Upper lobe of right lung (tissue), 1 donor: ENCODE results near the gene IRAK3. TPM values are rescaled to one million over a fixed set of nuclear protein-coding genes. Genes with fewer than 3 reads are reported as not detected.

Source experiments
- ATAC-seq: fragments of 200-7000 bp; cut with Tn5 transposase; one replicate; pipeline ENCODE4 v1.9.1; 2020; ENCODE audit warnings: mild to moderate bottlenecking, moderate library complexity
- DNase-seq: peaks from one replicate; pipeline ENCODE4 v3.0.0-alpha.2; 2020
- H3K27ac ChIP-seq: fragments of 200-600 bp; one replicate; pipeline ENCODE4 v1.8.0; 2022
- H3K27me3 ChIP-seq: fragments of 200-600 bp; one replicate; pipeline ENCODE4 v1.8.0; 2022; ENCODE audit warnings: mild to moderate bottlenecking
- H3K36me3 ChIP-seq: fragments of 200-600 bp; one replicate; pipeline ENCODE4 v1.8.0; 2022
- H3K4me1 ChIP-seq: fragments of 200-600 bp; one replicate; pipeline ENCODE4 v1.8.0; 2022
- H3K4me3 ChIP-seq: fragments of 200-600 bp; one replicate; pipeline ENCODE4 v1.8.0; 2022; ENCODE audit warnings: mild to moderate bottlenecking
- H3K9me3 ChIP-seq: fragments of 200-600 bp; one replicate; pipeline ENCODE4 v1.8.0; 2022
- intact Hi-C: fragments of 100-400 bp; cut with DNase I; formaldehyde crosslinking; loops from one replicate; pipeline ENCODE4 v1.11.0; 2022
- total RNA-seq: library from RNA; stranded (reverse); fragmentation: NEBNext Ultra II Directional; extraction: Animal tissue kit (Norgen Biotek cat#: 25700); gene quantifications from one replicate; pipeline ENCODE4 v1.2.1, GENCODE V29; 2021
- TF ChIP-seq, protein P1 (sequence below): fragments of 200-600 bp; IDR thresholded peaks from one replicate; pipeline ENCODE4 v1.8.0; 2022; ENCODE audit warnings: antibody characterized with exemption
- donor health status: DM: no; HTN: yes; CAD: no; lungs with severe emphysema.

The IRAK3 gene
- total RNA-seq, 1 donor from 2014 or later = 44.6 TPM

DNA sequence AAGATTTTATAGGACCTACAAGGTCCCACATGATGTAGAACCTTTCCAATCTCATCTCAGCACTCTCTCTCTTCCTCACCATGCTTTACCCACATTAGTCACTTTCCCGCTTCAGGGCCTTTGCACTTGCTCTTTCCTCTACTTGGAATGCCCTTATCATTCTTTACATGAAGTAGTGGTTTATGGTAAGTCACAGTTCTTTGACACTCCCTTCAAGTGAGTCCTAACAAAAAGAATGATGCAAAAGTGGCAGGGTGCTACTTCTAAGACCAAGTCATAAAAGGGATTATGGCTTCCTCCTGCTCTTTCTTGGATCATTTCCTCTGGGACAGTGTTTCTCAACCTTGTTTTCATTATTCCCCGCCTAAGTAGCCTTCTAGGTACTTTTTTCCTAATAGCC, 32.4 kb upstream of the IRAK3 start:
- H3K4me1 ChIP-seq = no peaks in the 10 kb centered on the region
- ATAC-seq (no peak), DNase-seq (no peak)
- no peak overlapping the region for H3K27ac ChIP-seq
- no peaks in the 10 kb centered on the region for H3K9me3 ChIP-seq
- TF ChIP-seq, protein P1, sequence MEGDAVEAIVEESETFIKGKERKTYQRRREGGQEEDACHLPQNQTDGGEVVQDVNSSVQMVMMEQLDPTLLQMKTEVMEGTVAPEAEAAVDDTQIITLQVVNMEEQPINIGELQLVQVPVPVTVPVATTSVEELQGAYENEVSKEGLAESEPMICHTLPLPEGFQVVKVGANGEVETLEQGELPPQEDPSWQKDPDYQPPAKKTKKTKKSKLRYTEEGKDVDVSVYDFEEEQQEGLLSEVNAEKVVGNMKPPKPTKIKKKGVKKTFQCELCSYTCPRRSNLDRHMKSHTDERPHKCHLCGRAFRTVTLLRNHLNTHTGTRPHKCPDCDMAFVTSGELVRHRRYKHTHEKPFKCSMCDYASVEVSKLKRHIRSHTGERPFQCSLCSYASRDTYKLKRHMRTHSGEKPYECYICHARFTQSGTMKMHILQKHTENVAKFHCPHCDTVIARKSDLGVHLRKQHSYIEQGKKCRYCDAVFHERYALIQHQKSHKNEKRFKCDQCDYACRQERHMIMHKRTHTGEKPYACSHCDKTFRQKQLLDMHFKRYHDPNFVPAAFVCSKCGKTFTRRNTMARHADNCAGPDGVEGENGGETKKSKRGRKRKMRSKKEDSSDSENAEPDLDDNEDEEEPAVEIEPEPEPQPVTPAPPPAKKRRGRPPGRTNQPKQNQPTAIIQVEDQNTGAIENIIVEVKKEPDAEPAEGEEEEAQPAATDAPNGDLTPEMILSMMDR = no peak
- no peak overlapping the region for H3K4me3 ChIP-seq
- no peaks in the 10 kb centered on the region for H3K27me3 ChIP-seq
- peaks cover 15% of the 10 kb centered on the region for H3K36me3 ChIP-seq
- intact Hi-C loops = no loop called here

DNA sequence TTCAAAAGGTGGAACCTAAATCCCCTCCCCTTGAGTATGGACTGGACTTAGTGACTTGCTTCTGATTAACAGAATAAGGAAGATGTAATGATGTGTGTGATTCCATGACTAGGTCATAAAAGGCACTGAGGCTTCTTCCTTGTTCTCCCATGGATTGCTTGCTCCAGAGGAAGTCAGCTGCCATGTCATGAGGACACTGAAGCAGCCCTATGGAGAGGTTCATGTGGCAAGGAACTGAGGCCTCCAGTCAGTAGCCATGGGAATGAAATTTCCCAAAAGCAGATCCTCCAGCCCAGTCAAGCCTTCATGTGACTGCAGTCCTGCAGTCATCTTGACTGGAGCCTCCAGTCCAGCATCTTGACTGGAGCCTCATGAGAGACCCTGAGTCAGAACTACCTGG, 29.9 kb upstream of the IRAK3 start:
- Histone ChIP-seq H3K36me3 (peaks cover 15% of the 10 kb centered on the region), H3K9me3 (no peaks in the 10 kb centered on the region), H3K4me1 (peaks cover 9% of the 10 kb centered on the region), H3K27ac (no peak overlapping the region), H3K4me3 (no peak overlapping the region), H3K27me3 (no peaks in the 10 kb centered on the region)
- TF ChIP-seq, protein P1 = no peak
- intact Hi-C loops = no loop called here
- peak; percentile 74 for ATAC-seq
- DNase-seq = no peak

DNA sequence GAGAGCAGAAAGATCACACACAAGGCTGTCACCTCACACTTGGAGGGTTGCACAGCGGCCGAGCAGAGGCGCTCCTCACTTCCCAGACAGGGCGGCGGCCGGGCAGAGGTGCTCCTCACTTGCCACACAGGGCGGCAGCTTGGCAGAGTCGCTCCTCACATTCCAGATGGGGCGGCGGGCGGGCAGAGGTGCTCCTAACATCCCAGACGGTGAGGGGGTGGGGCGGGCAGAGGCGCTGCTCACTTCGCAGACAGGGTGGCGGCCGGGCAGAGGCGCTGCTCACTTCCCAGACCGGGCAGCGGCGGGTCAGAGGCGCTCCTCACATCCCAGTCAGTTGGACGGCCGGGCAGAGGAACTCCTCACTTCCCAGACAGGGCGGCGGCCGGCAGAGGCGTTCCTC, 28.3 kb upstream of the IRAK3 start:
- ATAC-seq = no peak

DNA sequence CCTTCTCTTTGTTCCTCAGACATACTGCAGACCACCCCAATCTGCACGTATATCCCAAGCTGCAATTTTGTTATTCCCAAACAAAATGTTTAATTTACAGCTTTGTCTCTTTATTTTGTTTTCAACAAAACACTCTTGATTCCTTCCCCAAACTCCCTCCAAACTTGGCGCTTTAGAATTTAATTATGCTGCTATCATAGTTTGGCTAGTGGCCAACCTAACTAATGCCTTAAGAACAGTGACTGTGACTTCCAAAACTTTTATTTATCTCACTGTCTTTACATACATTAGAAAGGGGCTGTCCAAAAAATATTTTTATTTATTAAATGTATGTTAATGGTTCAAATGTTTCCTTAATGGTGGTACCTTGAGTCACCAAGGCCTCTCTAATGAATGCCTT, 26.3 kb upstream of the IRAK3 start:
- peaks cover 9% of the 10 kb centered on the region for H3K4me1 ChIP-seq
- H3K27me3 ChIP-seq = no peaks in the 10 kb centered on the region
- H3K36me3 ChIP-seq = peaks cover 15% of the 10 kb centered on the region
- no peak overlapping the region for H3K27ac ChIP-seq
- intact Hi-C loops = no loop called here
- DNase-seq (no peak), ATAC-seq (no peak)
- no peaks in the 10 kb centered on the region for H3K9me3 ChIP-seq
- no peak overlapping the region for H3K4me3 ChIP-seq
- TF ChIP-seq, protein P1 = no peak

More for the DNA sequence above, 28.3 kb upstream of the IRAK3 start:
- Histone ChIP-seq H3K27ac (no peak overlapping the region), H3K4me3 (no peak overlapping the region), H3K9me3 (no peaks in the 10 kb centered on the region), H3K27me3 (no peaks in the 10 kb centered on the region), H3K36me3 (peaks cover 15% of the 10 kb centered on the region), H3K4me1 (peaks cover 9% of the 10 kb centered on the region)
- DNase-seq = no peak
- TF ChIP-seq, protein P1 = no peak
- intact Hi-C loops = no loop called here

DNA sequence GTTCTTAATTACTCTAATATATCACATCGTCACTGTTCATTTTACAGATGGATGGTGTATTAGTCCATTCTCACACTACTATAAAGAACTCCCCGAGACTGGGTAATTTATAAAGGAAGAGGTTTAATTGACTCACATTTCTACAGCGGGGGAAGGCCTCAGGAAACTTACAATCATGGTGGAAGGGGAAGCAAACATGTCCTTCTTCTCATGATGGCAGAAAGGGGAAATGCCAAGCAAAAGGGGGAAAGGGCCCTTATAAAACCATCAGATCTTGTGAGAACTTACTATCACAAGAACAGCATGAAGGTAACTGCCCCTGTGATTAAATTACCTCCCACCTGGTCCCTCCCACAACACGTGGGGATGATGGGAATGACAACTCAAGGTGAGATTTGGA, 25.7 kb upstream of the IRAK3 start:
- TF ChIP-seq, protein P1 = no peak
- intact Hi-C loops = no loop called here

DNA sequence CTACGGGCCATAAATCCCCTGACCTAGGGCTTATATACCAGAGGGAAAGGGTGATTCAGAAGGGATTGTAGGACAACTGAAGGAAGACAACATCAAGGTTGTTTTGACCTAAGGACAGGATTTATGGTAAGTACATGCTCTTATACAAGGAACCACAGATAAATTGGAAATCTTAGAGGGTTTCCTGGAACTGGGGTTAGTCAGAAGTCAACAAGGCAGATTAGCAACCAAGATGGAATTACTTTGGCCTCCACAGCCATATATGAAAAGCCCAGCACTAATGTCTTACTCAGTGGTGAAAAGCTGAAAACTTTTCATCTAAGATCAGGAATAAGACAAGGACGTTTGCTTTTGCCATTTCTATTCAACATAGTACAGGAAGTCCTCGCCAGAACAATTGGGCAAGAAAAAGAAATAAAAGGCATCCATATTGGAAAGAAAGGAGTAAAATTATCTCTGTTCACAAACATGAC, 24.6 kb upstream of the IRAK3 start:
- H3K27ac ChIP-seq = no peak overlapping the region
- intact Hi-C loops = no loop called here
- DNase-seq (no peak), ATAC-seq (no peak)
- TF ChIP-seq, protein P1 = no peak
- no peak overlapping the region for H3K4me3 ChIP-seq
- no peaks in the 10 kb centered on the region for H3K27me3 ChIP-seq
- no peaks in the 10 kb centered on the region for H3K9me3 ChIP-seq
- peaks cover 13% of the 10 kb centered on the region for H3K36me3 ChIP-seq
- peaks cover 21% of the 10 kb centered on the region for H3K4me1 ChIP-seq

More for the DNA sequence above, 25.7 kb upstream of the IRAK3 start:
- Histone ChIP-seq H3K9me3 (no peaks in the 10 kb centered on the region), H3K27me3 (no peaks in the 10 kb centered on the region), H3K36me3 (peaks cover 15% of the 10 kb centered on the region), H3K4me3 (no peak overlapping the region), H3K4me1 (peaks cover 15% of the 10 kb centered on the region), H3K27ac (no peak overlapping the region)
- DNase-seq (no peak), ATAC-seq (no peak)
